ENCODE data around the gene DYNC1LI1. TPM values are rescaled to one million over a fixed set of nuclear protein-coding genes. Genes with fewer than 3 reads are reported as not detected.

The DYNC1LI1 gene
- total RNA-seq, 3 donors from 2014 or later = 16.7 to 26.5 (median 19.9) TPM

GRCh38 chr3:32557640-32558352 is 12.9 kb downstream of the DYNC1LI1 start:
- TF ChIP-seq CTCF (IDR thresholded peaks at IDR 0.05) = no peak
- intact Hi-C loops (cut with DNase I, micrococcal nuclease) = no loop called here

GRCh38 chr3:32556332-32556731 is 14.3 kb downstream of the DYNC1LI1 start:
- intact Hi-C loops (cut with DNase I, micrococcal nuclease) = no loop called here
- DNase-seq = no peak
- ATAC-seq = no peak
- H3K4me1 ChIP-seq (ENCODE audit: low read depth) = no peaks in the 10 kb centered on the region
- H3K36me3 ChIP-seq (ENCODE audit: low read depth) = no peaks in the 10 kb centered on the region
- H3K9me3 ChIP-seq = no peaks in the 10 kb centered on the region
- no peak overlapping the region for H3K4me3 ChIP-seq
- no peak for TF ChIP-seq CTCF (IDR thresholded peaks at IDR 0.05)

More at GRCh38 chr3:32557640-32558352, 12.9 kb downstream of the DYNC1LI1 start:
- DNase-seq = no peak
- Histone ChIP-seq H3K4me1 (ENCODE audit: low read depth) (no peaks in the 10 kb centered on the region), H3K36me3 (ENCODE audit: low read depth) (no peaks in the 10 kb centered on the region), H3K4me3 (no peak overlapping the region), H3K9me3 (no peaks in the 10 kb centered on the region)
- ATAC-seq = peak; percentile 46

DNA sequence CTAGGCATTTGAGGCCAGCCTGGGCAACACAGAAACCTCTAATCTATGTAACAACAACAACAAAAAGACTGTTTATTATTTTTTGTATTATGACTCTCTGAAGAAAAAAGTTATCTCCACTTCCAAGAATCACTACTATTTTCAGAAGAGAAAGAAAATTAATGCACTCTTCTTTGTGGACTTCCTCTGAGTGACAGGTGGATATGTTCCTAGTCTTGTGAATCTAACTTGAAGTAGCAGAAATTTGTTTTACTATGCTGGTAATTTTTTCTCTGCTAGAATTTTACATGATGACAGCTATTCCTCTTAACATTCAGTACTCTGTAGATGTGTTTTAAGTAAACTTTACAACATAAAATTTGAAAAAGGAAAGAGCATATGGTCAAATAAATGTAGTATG is 16.7 kb downstream of the DYNC1LI1 start:
- TF ChIP-seq CTCF (IDR thresholded peaks at IDR 0.05) = no peak
- H3K9me3 ChIP-seq = no peaks in the 10 kb centered on the region
- no peak for ATAC-seq
- intact Hi-C loops (cut with DNase I, micrococcal nuclease) = no loop called here
- no peaks in the 10 kb centered on the region for H3K4me1 ChIP-seq (ENCODE audit: low read depth)
- no peak overlapping the region for H3K4me3 ChIP-seq
- no peak for DNase-seq
- no peaks in the 10 kb centered on the region for H3K36me3 ChIP-seq (ENCODE audit: low read depth)

DNA sequence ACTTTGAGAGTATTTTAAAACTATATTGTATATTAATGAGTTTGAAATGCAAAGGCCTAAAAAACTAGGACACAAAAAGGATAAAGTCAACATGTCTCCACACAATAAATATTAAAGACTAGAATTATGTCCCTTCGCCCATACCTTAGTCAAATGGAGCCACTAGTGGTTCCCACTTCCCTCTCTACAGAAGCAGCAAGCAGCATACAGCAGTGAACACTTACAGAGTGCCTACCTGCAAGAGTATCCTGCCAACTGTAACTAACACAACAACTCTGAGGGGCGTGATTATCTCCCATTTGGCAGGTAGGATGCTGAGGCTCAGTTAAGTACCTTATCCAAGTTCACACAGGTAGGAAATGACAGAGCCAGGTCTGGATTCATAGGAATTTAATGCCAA is 17.2 kb downstream of the DYNC1LI1 start:
- no peak overlapping the region for H3K4me3 ChIP-seq
- no peaks in the 10 kb centered on the region for H3K4me1 ChIP-seq (ENCODE audit: low read depth)
- no peak for TF ChIP-seq CTCF (IDR thresholded peaks at IDR 0.05)
- no peak for ATAC-seq
- no peak for DNase-seq
- H3K9me3 ChIP-seq = no peaks in the 10 kb centered on the region
- intact Hi-C loops (cut with DNase I, micrococcal nuclease) = no loop called here
- H3K36me3 ChIP-seq (ENCODE audit: low read depth) = no peaks in the 10 kb centered on the region

DNA sequence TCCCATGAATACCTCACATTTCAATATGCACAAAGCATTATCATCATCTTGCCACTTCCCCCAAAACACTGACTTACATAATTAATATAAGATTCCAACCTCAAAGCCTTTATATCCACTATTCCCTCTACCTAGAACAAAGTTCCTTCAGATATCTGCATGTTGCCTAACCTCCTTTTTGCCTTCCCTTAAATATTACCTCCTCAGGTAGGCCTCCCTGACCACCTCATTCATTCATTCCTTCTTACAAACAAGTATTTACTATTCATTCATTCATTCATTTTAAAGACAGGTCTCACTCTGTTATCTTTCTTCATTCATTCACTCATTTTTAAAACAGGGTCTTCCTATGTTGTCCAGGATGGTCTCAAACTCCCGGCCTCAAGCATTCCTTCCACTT is 18.6 kb downstream of the DYNC1LI1 start:
- Histone ChIP-seq H3K36me3 (ENCODE audit: low read depth) (no peaks in the 10 kb centered on the region), H3K9me3 (no peaks in the 10 kb centered on the region), H3K4me1 (ENCODE audit: low read depth) (no peaks in the 10 kb centered on the region), H3K4me3 (no peak overlapping the region)
- no peak for ATAC-seq
- TF ChIP-seq CTCF (IDR thresholded peaks at IDR 0.05) = no peak
- no peak for DNase-seq
- intact Hi-C loops (cut with DNase I, micrococcal nuclease) = no loop called here
